Keratinocyte (primary cell): ENCODE data around the gene SPSB4. TPM values are rescaled to one million over a fixed set of nuclear protein-coding genes. Genes with fewer than 3 reads are reported as not detected.

Experiments
- DNase-seq: peaks from one replicate; pipeline ENCODE4 v3.0.0-alpha.2; 2011; ENCODE audit warnings: low read depth, missing footprints, low spot score
- FAIRE-seq: peaks from 2 replicates; lab custom pipeline; 2011; peaks lifted over from hg19 to GRCh38; lab: Jason Lieb, UNC
- H2AFZ ChIP-seq: 2 replicates; pipeline ENCODE4 v1.6.0; 2012; ENCODE audit warnings: low read length, control low read depth, inconsistent platforms; ENCODE audit not compliant: control insufficient read depth
- H3K27ac ChIP-seq: 2 replicates; pipeline ENCODE4 v1.5.1; 2011; ENCODE audit warnings: low read length; ENCODE audit not compliant: control insufficient read depth, insufficient read depth
- H3K27me3 ChIP-seq: 3 replicates; pipeline ENCODE4 v1.6.0; 2011; ENCODE audit warnings: low read length; ENCODE audit not compliant: control insufficient read depth, insufficient read depth; ENCODE audit errors: extremely low read depth
- H3K36me3 ChIP-seq, 2 experiments: 2 replicates in 1 of 2; 3 replicates in 1 of 2; pipeline ENCODE4 v1.5.1; 2011; ENCODE audit warnings: low read length in 2 of 2, mild to moderate bottlenecking in 1 of 2; ENCODE audit not compliant: control insufficient read depth in 2 of 2, insufficient read depth in 2 of 2; ENCODE audit errors: extremely low read depth in 1 of 2
- H3K4me1 ChIP-seq: 3 replicates; pipeline ENCODE4 v1.5.1; 2011; ENCODE audit warnings: low read length; ENCODE audit not compliant: control insufficient read depth, insufficient read depth; ENCODE audit errors: extremely low read depth
- H3K4me2 ChIP-seq: 3 replicates; pipeline ENCODE4 v1.6.0; 2011; ENCODE audit warnings: low read depth, low read length; ENCODE audit not compliant: control insufficient read depth, insufficient read depth; ENCODE audit errors: extremely low read depth
- H3K4me3 ChIP-seq, 3 experiments: fragments of 200-600 bp in 1 of 3; sonication (generic) in 1 of 3; 2 replicates in 2 of 3; 3 replicates in 1 of 3; pipeline ENCODE4 v1.5.1; 2011 to 2016; ENCODE audit warnings: low read length in 3 of 3, mild to moderate bottlenecking in 3 of 3, control low read depth in 2 of 3, inconsistent platforms in 1 of 3, low read depth in 1 of 3, mixed read lengths in 1 of 3, mixed run types in 1 of 3, moderate library complexity in 1 of 3; ENCODE audit not compliant: control insufficient read depth in 2 of 3, insufficient read depth in 2 of 3; ENCODE audit errors: extremely low read depth in 1 of 3
- H3K79me2 ChIP-seq: 2 replicates; pipeline ENCODE4 v1.6.0; 2012; ENCODE audit warnings: low read length; ENCODE audit not compliant: control insufficient read depth, insufficient read depth
- H3K9ac ChIP-seq: 3 replicates; pipeline ENCODE4 v1.6.0; 2011; ENCODE audit warnings: low read length; ENCODE audit not compliant: control insufficient read depth, insufficient read depth; ENCODE audit errors: extremely low read depth
- H3K9me1 ChIP-seq: 3 replicates; pipeline ENCODE4 v1.6.0; 2011; ENCODE audit warnings: low read length; ENCODE audit not compliant: control insufficient read depth, insufficient read depth; ENCODE audit errors: extremely low read depth
- H3K9me3 ChIP-seq: 2 replicates; pipeline ENCODE4 v1.5.1; 2012; ENCODE audit warnings: low read depth, low read length; ENCODE audit not compliant: control insufficient read depth
- H4K20me1 ChIP-seq: 3 replicates; pipeline ENCODE4 v1.6.0; 2011; ENCODE audit warnings: low read length; ENCODE audit not compliant: control insufficient read depth, insufficient read depth; ENCODE audit errors: extremely low read depth
- CTCF ChIP-seq, 3 experiments: IDR thresholded peaks in 1 of 3; conservative IDR thresholded peaks in 1 of 3; optimal IDR thresholded peaks in 1 of 3; 2 replicates in 2 of 3; 3 replicates in 1 of 3; pipeline versions ENCODE3 to v1.5.1; 2011; ENCODE audit warnings: low read length in 3 of 3, mild to moderate bottlenecking in 3 of 3, moderate library complexity in 2 of 3, control low read depth in 1 of 3, inconsistent platforms in 1 of 3; ENCODE audit not compliant: insufficient read depth in 2 of 3; ENCODE audit errors: extremely low read depth in 1 of 3
- EZH2 ChIP-seq: IDR thresholded peaks from one replicate; pipeline ENCODE4 v1.6.1; 2012; ENCODE audit warnings: inconsistent platforms, mild to moderate bottlenecking, low read length, moderate library complexity
- dilution Hi-C: fragments of 300-500 bp; cut with MboI; formaldehyde crosslinking; loops from one replicate; pipeline ENCODE4 v1.7.0; 2020; ENCODE audit warnings: low sequenced_read_pairs; ENCODE audit not compliant: extremely low pct_ligation_motif_present
- polyA plus RNA-seq, 5 experiments: library from polyadenylated mRNA; depleted of rRNA in 3 of 5; stranded (reverse) in 3 of 5; stranded (forward) in 1 of 5; unstranded in 1 of 5; fragments of >200 nt; gene quantifications; 1 replicate in 1 of 5; 2 replicates in 3 of 5; 3 replicates in 1 of 5; pipeline versions ENCODE4 v1.2.1 to v1.2.3, GENCODE V29; 2011 to 2012; ENCODE audit warnings: missing spikeins in 2 of 5, low read depth in 1 of 5, low replicate concordance in 1 of 5

The SPSB4 gene
- polyA plus RNA-seq, 1 donor (not counting 4 experiments of a cell fraction or from before 2014, with no cell fraction given): not detected

GRCh38 chr3:141085343-141086070 lies 34.4 kb downstream of the SPSB4 start:
- no peaks in the 10 kb centered on the region for H4K20me1 ChIP-seq
- H2AFZ ChIP-seq: no peak overlapping the region
- DNase-seq (no peak), FAIRE-seq (no peak)
- H3K27ac ChIP-seq: no peak overlapping the region
- H3K9me3 ChIP-seq: no peaks in the 10 kb centered on the region
- H3K9me1 ChIP-seq: no peaks in the 10 kb centered on the region
- dilution Hi-C loops: no loop called here
- no peaks in the 10 kb centered on the region for H3K4me1 ChIP-seq
- H3K36me3 ChIP-seq: no peaks in the 10 kb centered on the region
- H3K79me2 ChIP-seq: no peaks in the 10 kb centered on the region
- no peak for TF ChIP-seq CTCF (optimal IDR thresholded peaks at IDR 0.05 in 1 of 3, IDR thresholded peaks at IDR 0.05 in 1 of 3, conservative IDR thresholded peaks at IDR 0.05 in 1 of 3; ENCODE audit: extremely low read depth in 1 of 3, insufficient read depth in 2 of 3, low read length in 3 of 3)
- no peak for TF ChIP-seq EZH2
- no peak overlapping the region for H3K4me3 ChIP-seq
- H3K4me2 ChIP-seq: no peak overlapping the region
- peaks cover 2% of the 10 kb centered on the region for H3K27me3 ChIP-seq
- no peak overlapping the region for H3K9ac ChIP-seq

GRCh38 chr3:141086188-141086587 lies 35.0 kb downstream of the SPSB4 start:
- no peaks in the 10 kb centered on the region for H3K79me2 ChIP-seq
- H3K27me3 ChIP-seq: peaks cover 2% of the 10 kb centered on the region
- DNase-seq (no peak), FAIRE-seq (no peak)
- dilution Hi-C loops: no loop called here
- no peak overlapping the region for H3K4me2 ChIP-seq
- H3K27ac ChIP-seq: no peak overlapping the region
- no peaks in the 10 kb centered on the region for H3K4me1 ChIP-seq
- TF ChIP-seq EZH2: no peak
- no peak for TF ChIP-seq CTCF (optimal IDR thresholded peaks at IDR 0.05 in 1 of 3, IDR thresholded peaks at IDR 0.05 in 1 of 3, conservative IDR thresholded peaks at IDR 0.05 in 1 of 3; ENCODE audit: extremely low read depth in 1 of 3, insufficient read depth in 2 of 3, low read length in 3 of 3)
- H3K9me1 ChIP-seq: no peaks in the 10 kb centered on the region
- H3K36me3 ChIP-seq: no peaks in the 10 kb centered on the region
- H4K20me1 ChIP-seq: no peaks in the 10 kb centered on the region
- H3K4me3 ChIP-seq: no peak overlapping the region
- no peak overlapping the region for H2AFZ ChIP-seq
- H3K9me3 ChIP-seq: no peaks in the 10 kb centered on the region
- no peak overlapping the region for H3K9ac ChIP-seq
